Limb (tissue), 2 donors: ENCODE results near the gene SLC35G6.

Experiments used
- DNase-seq, 2 donors: peaks; one replicate each; pipeline ENCODE4 v3.0.0-alpha.2; 2016; ENCODE audit errors: extremely low spot score in 2 of 2

SLC35G6 gene

DNA sequence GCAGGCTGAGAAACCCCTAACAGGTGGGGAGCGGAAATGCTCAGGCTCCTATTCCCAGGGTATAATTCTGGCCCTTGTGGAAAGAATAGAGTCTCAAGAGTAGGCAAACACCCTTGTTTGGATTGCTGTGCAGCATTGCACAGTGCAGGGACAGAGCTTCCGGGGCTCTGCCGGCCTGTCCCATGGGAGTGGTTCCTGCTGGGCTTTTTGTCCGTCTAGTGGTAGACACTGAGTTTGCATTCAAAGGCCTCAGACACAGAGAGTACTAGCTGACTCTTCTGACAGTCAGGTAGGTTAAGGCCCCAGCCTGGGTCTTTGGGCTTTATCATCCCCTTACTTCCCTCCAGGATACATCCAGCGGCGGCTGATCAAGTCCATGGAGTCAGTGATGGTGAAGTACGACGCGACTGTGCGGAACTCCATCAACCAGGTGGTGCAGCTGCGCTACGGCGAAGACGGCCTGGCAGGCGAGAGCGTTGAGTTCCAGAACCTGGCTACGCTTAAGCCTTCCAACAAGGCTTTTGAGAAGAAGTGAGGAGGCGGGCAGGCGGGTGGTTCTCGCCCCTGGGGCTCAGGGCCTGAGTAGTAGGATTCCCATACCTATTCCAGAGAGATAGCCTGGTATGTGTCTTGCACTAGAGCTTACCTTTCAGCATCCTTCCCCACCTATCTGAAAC lies 21.1 kb downstream of the SLC35G6 start:
- no peak for DNase-seq

GRCh38 chr17:7502987-7503386 lies 21.7 kb downstream of the SLC35G6 start:
- no peak for DNase-seq

GRCh38 chr17:7503521-7503920 lies 22.3 kb downstream of the SLC35G6 start:
- DNase-seq = no peak

DNA sequence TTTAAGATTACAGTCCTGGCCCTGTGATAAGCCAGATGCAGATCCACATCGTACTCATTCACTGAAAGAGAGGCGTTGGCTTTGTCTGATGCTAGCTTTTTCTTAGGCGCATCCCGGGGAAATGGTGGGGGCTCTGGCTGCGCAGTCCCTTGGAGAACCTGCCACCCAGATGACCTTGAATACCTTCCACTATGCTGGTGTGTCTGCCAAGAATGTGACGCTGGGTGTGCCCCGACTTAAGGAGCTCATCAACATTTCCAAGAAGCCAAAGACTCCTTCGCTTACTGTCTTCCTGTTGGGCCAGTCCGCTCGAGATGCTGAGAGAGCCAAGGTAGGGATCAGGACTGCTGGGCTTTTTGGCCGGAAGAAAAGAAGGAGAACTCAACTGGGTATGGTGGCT lies 26.9 kb downstream of the SLC35G6 start:
- DNase-seq = no peak

GRCh38 chr17:7508846-7509245 lies 27.6 kb downstream of the SLC35G6 start:
- DNase-seq = no peak

GRCh38 chr17:7509937-7510336 lies 28.7 kb downstream of the SLC35G6 start:
- no peak for DNase-seq

DNA sequence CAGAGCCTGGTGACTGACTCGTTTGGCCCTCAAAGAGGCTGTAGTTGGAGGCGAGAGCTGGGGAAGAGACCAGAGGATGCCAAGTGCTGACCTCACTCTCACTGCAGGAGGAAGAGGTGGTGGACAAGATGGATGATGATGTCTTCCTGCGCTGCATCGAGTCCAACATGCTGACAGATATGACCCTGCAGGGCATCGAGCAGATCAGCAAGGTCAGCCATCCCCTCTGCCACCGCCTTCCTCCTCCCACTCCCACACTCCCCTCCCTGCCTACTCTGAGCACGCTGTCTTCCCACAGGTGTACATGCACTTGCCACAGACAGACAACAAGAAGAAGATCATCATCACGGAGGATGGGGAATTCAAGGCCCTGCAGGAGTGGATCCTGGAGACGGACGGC lies 29.9 kb downstream of the SLC35G6 start:
- DNase-seq = no peak

GRCh38 chr17:7512105-7512504 lies 30.9 kb downstream of the SLC35G6 start:
- DNase-seq = no peak

DNA sequence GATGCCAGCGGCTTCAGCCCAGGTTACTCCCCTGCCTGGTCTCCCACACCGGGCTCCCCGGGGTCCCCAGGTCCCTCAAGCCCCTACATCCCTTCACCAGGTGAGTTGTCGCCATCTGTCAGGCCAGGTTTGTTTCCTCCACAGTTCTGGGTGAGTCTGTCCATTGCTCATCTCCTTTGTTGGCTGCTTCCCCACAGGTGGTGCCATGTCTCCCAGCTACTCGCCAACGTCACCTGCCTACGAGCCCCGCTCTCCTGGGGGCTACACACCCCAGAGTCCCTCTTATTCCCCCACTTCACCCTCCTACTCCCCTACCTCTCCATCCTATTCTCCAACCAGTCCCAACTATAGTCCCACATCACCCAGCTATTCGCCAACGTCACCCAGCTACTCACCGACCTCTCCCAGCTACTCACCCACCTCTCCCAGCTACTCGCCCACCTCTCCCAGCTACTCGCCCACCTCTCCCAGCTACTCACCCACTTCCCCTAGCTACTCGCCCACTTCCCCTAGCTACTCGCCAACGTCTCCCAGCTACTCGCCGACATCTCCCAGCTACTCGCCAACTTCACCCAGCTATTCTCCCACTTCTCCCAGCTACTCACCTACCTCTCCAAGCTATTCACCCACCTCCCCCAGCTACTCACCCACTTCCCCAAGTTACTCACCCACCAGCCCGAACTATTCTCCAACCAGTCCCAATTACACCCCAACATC lies 31.7 kb downstream of the SLC35G6 start:
- DNase-seq = no peak

GRCh38 chr17:7513850-7514419 lies 32.7 kb downstream of the SLC35G6 start:
- no peak for DNase-seq

GRCh38 chr17:7515911-7516610 lies 34.8 kb downstream of the SLC35G6 start:
- no peak for DNase-seq

GRCh38 chr17:7523033-7523432 lies 41.8 kb downstream of the SLC35G6 start:
- DNase-seq = no peak

DNA sequence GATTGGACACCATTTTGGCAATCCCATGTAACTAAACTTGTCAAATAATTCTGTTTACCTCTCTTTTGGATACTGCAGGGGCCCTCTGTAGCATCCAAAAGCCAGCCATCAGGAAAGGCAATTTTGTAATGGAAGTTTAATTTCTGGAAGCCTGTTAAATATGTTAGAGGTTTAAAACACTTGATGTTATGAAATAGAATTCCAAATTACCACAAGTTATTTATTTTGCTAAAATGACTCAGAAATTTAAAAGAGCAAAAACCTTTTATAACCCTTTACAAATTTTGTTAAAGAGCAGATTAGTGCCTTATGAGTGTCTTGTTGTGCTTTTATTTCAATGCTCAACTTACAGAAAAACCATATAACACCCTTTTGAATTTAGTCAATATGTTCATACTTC lies 47.6 kb downstream of the SLC35G6 start:
- no peak for DNase-seq

- no peak for DNase-seq
Observed at GRCh38 chr17:7530023-7530900, 49.0 kb downstream of the SLC35G6 start.
